ENCODE results near the gene ACTN4. TPM values are rescaled to one million over a fixed set of nuclear protein-coding genes. Genes with fewer than 3 reads are reported as not detected.
A peak's percentile ranks its signal among the peaks of the same experiment; 100 is the strongest.

The ACTN4 gene
- total RNA-seq, 1 donor from 2014 or later: 329 TPM

DNA sequence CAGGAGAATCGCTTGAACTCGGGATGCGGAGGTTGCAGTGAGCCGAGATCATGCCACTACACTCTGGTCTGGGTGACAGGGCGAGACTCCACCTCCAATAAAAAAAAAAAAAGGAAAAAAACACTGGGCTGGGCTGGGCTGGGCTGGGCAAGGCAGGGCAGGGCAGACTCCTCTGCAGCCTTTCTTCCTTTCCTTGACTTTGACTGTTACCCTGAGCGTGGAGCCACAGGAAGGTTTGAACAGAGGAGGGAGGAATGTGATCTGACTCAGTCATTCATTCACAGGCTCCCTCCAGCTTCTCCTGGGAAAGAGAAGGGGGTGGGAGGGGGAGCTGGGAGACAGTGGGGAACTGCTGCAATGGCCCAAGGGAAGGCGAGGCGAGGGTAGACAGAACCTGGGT, 2.7 kb upstream of the ACTN4 start:
- Mint-ChIP-seq H3K4me1 (ENCODE audit: low read depth) (peaks cover 18% of the 10 kb centered on the region), H3K27me3 (ENCODE audit: low read depth) (no peaks in the 10 kb centered on the region), H3K4me3 (ENCODE audit: low read depth) (no peak overlapping the region), H3K36me3 (ENCODE audit: low read depth) (peaks cover 19% of the 10 kb centered on the region), H3K27ac (no peak overlapping the region), H3K9me3 (no peaks in the 10 kb centered on the region)
- intact Hi-C loops (cut with micrococcal nuclease): no loop called here
- no peak for DNase-seq (ENCODE audit: low spot score)

DNA sequence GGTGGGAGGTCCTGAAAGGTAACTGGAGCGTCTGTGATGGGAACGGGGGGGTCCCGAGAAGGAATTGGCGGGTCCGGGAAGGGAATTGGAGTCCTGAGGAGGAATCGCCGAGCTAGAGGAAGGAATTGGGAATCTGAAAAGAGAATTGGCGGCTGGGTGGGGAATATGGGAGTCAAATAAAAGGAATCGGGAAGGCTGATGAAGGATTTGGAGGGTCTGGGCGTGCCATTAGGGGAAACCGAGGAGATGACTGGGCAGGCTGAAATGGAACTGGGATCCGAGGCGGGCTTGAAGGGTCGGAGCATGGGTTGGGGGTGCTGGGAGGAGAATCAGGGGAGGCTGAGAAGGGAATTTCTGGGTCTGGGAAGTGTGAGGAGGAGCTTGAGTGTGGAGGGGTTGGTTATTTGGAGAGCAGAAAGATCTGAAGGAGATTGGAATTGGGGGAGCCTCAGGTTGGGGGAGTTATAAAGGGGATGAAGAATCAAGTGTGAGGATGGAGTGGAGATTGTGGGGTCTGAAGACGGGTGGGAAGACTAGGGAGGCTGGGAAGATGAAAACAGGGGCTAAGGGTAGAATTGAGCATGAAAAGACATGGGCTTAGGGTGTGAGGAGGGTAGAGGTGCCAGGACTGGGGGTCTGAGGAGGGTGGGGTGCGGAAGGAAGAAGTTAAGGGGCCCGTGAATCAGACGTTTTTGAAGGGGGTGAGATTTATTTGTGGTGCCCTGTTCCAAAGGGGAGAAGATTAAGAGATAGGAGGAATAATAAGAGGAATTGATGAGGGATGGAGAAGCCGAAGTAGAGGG, 718 bp downstream of the ACTN4 start:
- intact Hi-C loops (cut with micrococcal nuclease): loop anchor here (1.0 to 2.0 kb wide), 2 partner anchors 7 to 203 kb away; no protein-coding TSS in a partner anchor
- Mint-ChIP-seq H3K27me3 (ENCODE audit: low read depth) (no peaks in the 10 kb centered on the region), H3K27ac (peak overlapping the region; percentile 79), H3K4me3 (ENCODE audit: low read depth) (peak overlapping the region; percentile 99), H3K4me1 (ENCODE audit: low read depth) (peaks cover 35% of the 10 kb centered on the region), H3K9me3 (no peaks in the 10 kb centered on the region), H3K36me3 (ENCODE audit: low read depth) (peaks cover 37% of the 10 kb centered on the region)
- DNase-seq (ENCODE audit: low spot score): no peak

DNA sequence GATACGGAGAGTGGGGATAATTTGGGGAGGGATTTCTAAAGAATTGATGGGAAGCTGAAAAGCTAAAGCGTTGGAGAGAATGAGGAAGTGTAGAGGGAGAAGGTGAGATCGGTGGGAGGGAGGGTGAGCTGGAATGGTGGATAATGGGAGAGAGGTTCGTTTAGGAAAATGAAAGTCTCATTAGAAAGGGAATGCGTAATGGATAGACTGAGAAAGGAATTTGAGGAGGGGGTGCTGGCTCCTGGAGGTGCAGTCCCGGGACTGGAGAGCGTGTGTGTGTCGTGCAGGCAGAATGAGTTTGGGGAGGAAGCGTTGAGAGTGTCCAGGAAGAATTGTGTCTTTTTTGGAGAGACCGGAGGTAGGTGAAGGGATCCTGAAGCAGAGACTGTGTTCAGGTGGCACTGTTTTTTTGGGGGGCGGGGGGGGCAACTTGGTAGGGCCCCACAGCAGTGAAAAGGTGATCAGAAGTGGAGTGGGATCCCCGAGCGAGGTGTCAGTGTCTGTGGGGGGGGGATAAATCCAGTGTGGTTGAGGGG, 1.4 kb downstream of the ACTN4 start:
- H3K27ac Mint-ChIP-seq: peak overlapping the region; percentile 79

GRCh38 chr19:38649305-38650171, 2.1 kb downstream of the ACTN4 start:
- Mint-ChIP-seq H3K27me3 (ENCODE audit: low read depth) (no peaks in the 10 kb centered on the region), H3K36me3 (ENCODE audit: low read depth) (peaks cover 48% of the 10 kb centered on the region)

More for the DNA sequence above, 1.4 kb downstream of the ACTN4 start:
- peaks cover 41% of the 10 kb centered on the region for H3K4me1 Mint-ChIP-seq (ENCODE audit: low read depth)
- intact Hi-C loops (cut with micrococcal nuclease): no loop called here
- peaks cover 42% of the 10 kb centered on the region for H3K36me3 Mint-ChIP-seq (ENCODE audit: low read depth)
- no peaks in the 10 kb centered on the region for H3K27me3 Mint-ChIP-seq (ENCODE audit: low read depth)
- DNase-seq (ENCODE audit: low spot score): no peak
- no peaks in the 10 kb centered on the region for H3K9me3 Mint-ChIP-seq
- peak overlapping the region; percentile 99 for H3K4me3 Mint-ChIP-seq (ENCODE audit: low read depth)

DNA sequence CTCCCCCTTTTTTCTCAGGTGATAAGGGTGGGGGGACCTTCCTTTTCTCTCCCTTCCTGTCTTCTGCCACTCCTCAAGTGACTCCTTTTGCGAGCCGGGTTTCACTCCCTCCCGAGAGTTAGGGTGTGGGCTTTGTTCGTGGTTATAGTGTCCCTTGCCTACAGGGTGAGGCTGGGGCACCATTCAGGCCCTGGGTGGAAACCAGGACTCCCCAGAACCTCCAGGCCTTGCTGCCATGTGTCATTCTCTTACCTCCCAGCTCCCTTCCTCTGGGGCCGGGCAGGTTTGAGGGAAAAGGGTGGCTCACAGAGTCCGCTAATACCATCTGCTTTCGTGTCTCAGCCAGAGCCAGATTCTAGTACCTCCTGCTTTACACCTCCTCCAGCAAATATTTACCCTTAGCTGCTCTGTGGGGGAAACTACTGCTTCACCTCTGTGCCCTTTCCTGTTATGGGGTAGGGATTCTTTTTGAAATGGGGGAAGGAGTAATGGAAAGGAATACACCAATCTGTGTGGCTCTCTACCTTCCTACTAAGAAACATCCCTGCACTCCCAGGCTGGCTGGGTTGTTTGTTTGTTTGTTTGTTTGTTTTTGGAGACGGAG, 2.8 kb downstream of the ACTN4 start:
- Mint-ChIP-seq H3K27me3 (ENCODE audit: low read depth) (no peaks in the 10 kb centered on the region), H3K36me3 (ENCODE audit: low read depth) (peaks cover 54% of the 10 kb centered on the region), H3K4me1 (ENCODE audit: low read depth) (peaks cover 52% of the 10 kb centered on the region), H3K9me3 (no peaks in the 10 kb centered on the region), H3K27ac (peak overlapping the region; percentile 60), H3K4me3 (ENCODE audit: low read depth) (peak overlapping the region; percentile 99)
- no peak for DNase-seq (ENCODE audit: low spot score)
- intact Hi-C loops (cut with micrococcal nuclease): no loop called here

More at GRCh38 chr19:38649305-38650171, 2.1 kb downstream of the ACTN4 start:
- Mint-ChIP-seq H3K4me1 (ENCODE audit: low read depth) (peaks cover 45% of the 10 kb centered on the region), H3K27ac (no peak overlapping the region), H3K9me3 (no peaks in the 10 kb centered on the region), H3K4me3 (ENCODE audit: low read depth) (peak overlapping the region; percentile 99)
- intact Hi-C loops (cut with micrococcal nuclease): no loop called here
- DNase-seq (ENCODE audit: low spot score): no peak

DNA sequence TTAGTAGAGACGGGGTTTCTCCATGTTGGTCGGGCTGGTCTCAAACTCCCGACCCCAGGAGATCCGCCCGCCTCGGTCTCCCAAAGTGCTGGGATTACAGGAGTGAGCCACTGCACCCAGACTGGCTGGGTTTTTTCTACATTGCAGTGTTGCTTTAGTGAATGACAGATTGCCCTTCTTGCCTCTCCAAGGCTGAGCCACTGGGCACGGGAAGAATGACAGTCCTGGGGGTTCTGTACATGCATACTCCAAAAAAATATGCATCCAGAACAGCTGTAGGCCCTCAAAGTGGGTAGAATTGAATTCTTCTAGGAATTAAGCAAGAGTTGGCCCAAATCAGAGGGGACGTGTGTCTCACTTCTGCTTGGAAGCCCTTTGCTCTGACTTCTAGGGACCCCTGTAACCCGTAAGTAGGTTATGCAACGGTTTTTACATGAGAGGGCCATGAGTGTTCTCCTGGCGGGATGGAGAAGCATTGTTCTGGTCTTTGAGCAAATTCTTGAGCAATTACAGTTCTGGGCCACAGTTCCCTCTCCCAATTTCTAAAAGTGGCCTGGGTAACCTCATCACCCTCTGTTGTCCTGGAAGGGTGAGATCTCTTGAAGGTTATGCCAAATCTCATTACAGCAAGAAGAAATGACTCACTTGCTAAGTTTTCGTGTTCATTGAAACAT, 3.6 kb downstream of the ACTN4 start:
- Mint-ChIP-seq H3K4me3 (ENCODE audit: low read depth) (no peak overlapping the region), H3K9me3 (no peaks in the 10 kb centered on the region), H3K27ac (no peak overlapping the region), H3K27me3 (ENCODE audit: low read depth) (no peaks in the 10 kb centered on the region), H3K4me1 (ENCODE audit: low read depth) (peaks cover 60% of the 10 kb centered on the region), H3K36me3 (ENCODE audit: low read depth) (peaks cover 57% of the 10 kb centered on the region)
- intact Hi-C loops (cut with micrococcal nuclease): no loop called here
- no peak for DNase-seq (ENCODE audit: low spot score)

GRCh38 chr19:38653028-38653571, 5.7 kb downstream of the ACTN4 start:
- Mint-ChIP-seq H3K4me1 (ENCODE audit: low read depth) (peaks cover 78% of the 10 kb centered on the region), H3K27me3 (ENCODE audit: low read depth) (no peaks in the 10 kb centered on the region), H3K27ac (no peak overlapping the region), H3K4me3 (ENCODE audit: low read depth) (no peak overlapping the region), H3K36me3 (ENCODE audit: low read depth) (peaks cover 72% of the 10 kb centered on the region), H3K9me3 (no peaks in the 10 kb centered on the region)
- intact Hi-C loops (cut with micrococcal nuclease): no loop called here
- DNase-seq (ENCODE audit: low spot score): no peak

- intact Hi-C loops (cut with micrococcal nuclease): loop anchor here (1.0 to 2.0 kb wide), 4 partner anchors 7 to 36 kb away; partner anchors contain the start of genes ACTN4 and EIF3K
- Mint-ChIP-seq H3K36me3 (ENCODE audit: low read depth) (peaks cover 61% of the 10 kb centered on the region), H3K4me3 (ENCODE audit: low read depth) (peak overlapping the region; percentile 1), H3K27me3 (ENCODE audit: low read depth) (no peaks in the 10 kb centered on the region), H3K27ac (peak overlapping the region; percentile 15), H3K9me3 (no peaks in the 10 kb centered on the region), H3K4me1 (ENCODE audit: low read depth) (peaks cover 76% of the 10 kb centered on the region)
- DNase-seq (ENCODE audit: low spot score): no peak
These were observed 7.2 kb downstream of the ACTN4 start for GRCh38 chr19:38654628-38655055.

DNA sequence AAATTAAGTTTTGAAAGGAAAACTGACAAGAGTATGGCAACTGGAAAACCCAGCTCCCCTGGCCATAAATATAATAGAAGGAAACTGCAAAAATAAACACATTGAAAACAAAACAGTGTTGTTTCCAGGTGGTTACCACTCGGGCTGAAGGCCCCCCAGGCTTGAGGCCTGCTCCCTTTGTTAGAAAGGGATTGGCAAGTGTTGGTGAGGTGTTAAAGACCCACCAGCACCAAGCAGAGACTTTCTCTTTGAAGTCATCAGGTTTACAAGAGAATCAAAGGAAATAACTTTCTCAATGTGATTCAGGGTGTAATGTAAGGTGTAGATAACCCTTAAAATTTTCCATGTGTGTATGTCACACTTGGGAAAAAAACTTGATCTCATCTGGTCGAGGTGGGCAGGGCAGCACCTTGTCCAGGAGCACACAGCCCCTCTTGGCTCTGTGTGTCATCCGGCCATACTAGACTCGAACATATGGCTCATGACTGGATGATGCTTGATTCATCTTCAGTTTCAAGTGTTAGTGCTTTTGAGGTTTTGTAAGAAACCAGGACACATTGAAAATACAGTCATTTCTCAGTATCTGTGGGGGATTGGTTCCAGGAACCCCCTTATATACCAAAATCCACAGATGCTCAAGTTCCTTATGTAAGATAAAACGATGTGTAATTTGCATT, 7.8 kb downstream of the ACTN4 start:
- Mint-ChIP-seq H3K36me3 (ENCODE audit: low read depth) (peaks cover 55% of the 10 kb centered on the region), H3K9me3 (no peaks in the 10 kb centered on the region), H3K27me3 (ENCODE audit: low read depth) (no peaks in the 10 kb centered on the region)

DNA sequence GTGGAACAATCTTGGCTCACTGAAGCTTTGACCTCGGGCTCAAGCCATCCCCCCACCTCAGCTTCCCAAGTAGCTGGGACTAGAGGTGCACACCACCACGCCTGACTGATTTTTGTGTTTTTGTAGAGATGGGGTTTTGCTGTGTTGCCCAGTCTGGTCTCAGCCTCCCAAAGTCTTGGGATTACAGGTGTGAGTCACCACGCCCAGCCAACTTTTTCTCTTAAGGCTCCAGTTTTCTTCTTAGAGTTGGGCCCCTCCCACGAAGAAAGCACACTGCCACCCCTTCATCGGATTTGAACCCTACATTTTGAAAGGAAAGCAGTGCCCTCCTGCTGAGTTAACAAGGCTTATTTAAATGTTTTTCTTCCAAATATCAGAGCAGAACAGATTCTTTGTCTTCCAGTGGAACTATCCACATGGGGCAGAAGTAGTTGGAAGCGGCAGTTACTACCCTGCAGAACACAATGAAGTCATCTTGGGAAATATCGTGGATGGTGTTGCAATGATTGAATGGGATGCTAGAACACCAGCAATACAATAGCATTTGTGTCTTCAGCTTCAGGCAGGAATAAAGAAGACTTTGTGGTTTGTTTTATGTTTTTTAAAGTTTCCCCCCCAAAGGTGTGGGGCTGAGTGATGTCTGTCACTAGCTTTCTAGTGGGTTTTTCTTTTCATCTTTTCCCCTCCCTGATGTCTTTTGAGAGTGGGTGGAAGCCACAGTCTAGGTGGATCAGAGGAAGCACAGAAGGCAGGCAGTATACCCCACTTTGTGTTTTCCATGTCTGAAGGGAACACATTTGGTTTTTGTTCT, 8.9 kb downstream of the ACTN4 start:
- DNase-seq (ENCODE audit: low spot score): no peak
- Mint-ChIP-seq H3K4me1 (ENCODE audit: low read depth) (peaks cover 66% of the 10 kb centered on the region), H3K36me3 (ENCODE audit: low read depth) (peaks cover 60% of the 10 kb centered on the region), H3K9me3 (no peaks in the 10 kb centered on the region), H3K27ac (peak overlapping the region; percentile 62), H3K27me3 (ENCODE audit: low read depth) (no peaks in the 10 kb centered on the region), H3K4me3 (ENCODE audit: low read depth) (peak overlapping the region; percentile 40)
- intact Hi-C loops (cut with micrococcal nuclease): no loop called here

More for the DNA sequence above, 7.8 kb downstream of the ACTN4 start:
- intact Hi-C loops (cut with micrococcal nuclease): loop anchor here (1.0 to 2.0 kb wide), 4 partner anchors 8 to 36 kb away; partner anchors contain the start of genes ACTN4 and EIF3K
- Mint-ChIP-seq H3K4me1 (ENCODE audit: low read depth) (peaks cover 70% of the 10 kb centered on the region), H3K27ac (peak overlapping the region; percentile 62), H3K4me3 (ENCODE audit: low read depth) (peak overlapping the region; percentile 43)
- no peak for DNase-seq (ENCODE audit: low spot score)
